ENCODE measurements around the gene CTIF.

CTIF gene

GRCh38 chr18:48533340-48534070 lies 5.3 kb upstream of the CTIF start:
- no peak for DNase-seq

- no peak for DNase-seq
These were observed 4.5 kb upstream of the CTIF start for GRCh38 chr18:48534364-48534763.

- no peak for DNase-seq
These were observed 2.9 kb upstream of the CTIF start for GRCh38 chr18:48535956-48536355.

GRCh38 chr18:48536516-48536915 lies 2.3 kb upstream of the CTIF start:
- no peak for DNase-seq

GRCh38 chr18:48539406-48540250 lies 797 bp downstream of the CTIF start:
- DNase-seq, result peak; percentile 5

- peak; percentile 23 for DNase-seq
These were observed 1.6 kb downstream of the CTIF start for GRCh38 chr18:48540251-48541025.

GRCh38 chr18:48541026-48541746 lies 2.4 kb downstream of the CTIF start:
- DNase-seq, result peak; percentile 9

- no peak for DNase-seq
These were observed 3.0 kb downstream of the CTIF start for GRCh38 chr18:48541747-48542400.

GRCh38 chr18:48542513-48543181 lies 3.8 kb downstream of the CTIF start:
- DNase-seq, result no peak

- DNase-seq, result peak; percentile 8
These were observed 4.4 kb downstream of the CTIF start for GRCh38 chr18:48543228-48543627.

GRCh38 chr18:48544116-48544515 lies 5.3 kb downstream of the CTIF start:
- DNase-seq, result no peak

GRCh38 chr18:48544661-48545415 lies 6.0 kb downstream of the CTIF start:
- DNase-seq, result no peak

- no peak for DNase-seq
These were observed 7.0 kb downstream of the CTIF start for GRCh38 chr18:48545757-48546321.

GRCh38 chr18:48546396-48546795 lies 7.6 kb downstream of the CTIF start:
- no peak for DNase-seq

GRCh38 chr18:48547531-48547981 lies 8.7 kb downstream of the CTIF start:
- no peak for DNase-seq

GRCh38 chr18:48548011-48548771 lies 9.4 kb downstream of the CTIF start:
- DNase-seq, result no peak

- DNase-seq, result no peak
These were observed 10.1 kb downstream of the CTIF start for GRCh38 chr18:48548921-48549320.

GRCh38 chr18:48550101-48550729 lies 11.4 kb downstream of the CTIF start:
- no peak for DNase-seq

GRCh38 chr18:48551100-48551499 lies 12.3 kb downstream of the CTIF start:
- DNase-seq, result no peak

All from activated gamma-delta T cell treated with Interleukin-2 at 50 U/mL for 16 hours (primary cell).